ENCODE data around the gene SPAAR.

- no peak for TF ChIP-seq CTCF (optimal IDR thresholded peaks at IDR 0.05 in 1 of 3, IDR thresholded peaks at IDR 0.05 in 1 of 3, conservative IDR thresholded peaks at IDR 0.05 in 1 of 3; ENCODE audit: extremely low read depth in 1 of 3, insufficient read depth in 2 of 3, low read length in 3 of 3)
- no peak for TF ChIP-seq EZH2 (IDR thresholded peaks at IDR 0.05; ENCODE audit: low read length)
Measured at GRCh38 chr9:35920051-35920620, 10.8 kb downstream of the SPAAR start.
